DMS79 treated with DMSO at 0.1 percent for 48 hours (cell line): ENCODE measurements around the gene GABPB1.
A peak's percentile ranks its signal among the peaks of the same experiment; 100 is the strongest.

Source experiments
- DNase-seq: peaks from one replicate; lab custom pipeline; 2025; lab: John Stamatoyannopoulos, UW

Gene GABPB1

GRCh38 chr15:50344006-50344464, 11.0 kb downstream of the GABPB1 start:
- no peak for DNase-seq

GRCh38 chr15:50341616-50342136, 13.3 kb downstream of the GABPB1 start:
- no peak for DNase-seq

GRCh38 chr15:50340416-50340815, 14.6 kb downstream of the GABPB1 start:
- DNase-seq, result no peak

GRCh38 chr15:50339717-50340116, 15.3 kb downstream of the GABPB1 start:
- DNase-seq, result no peak

GRCh38 chr15:50335251-50335650, 19.7 kb downstream of the GABPB1 start:
- no peak for DNase-seq

- no peak for DNase-seq
Measured at GRCh38 chr15:50333229-50333628, 21.8 kb downstream of the GABPB1 start.

- no peak for DNase-seq
Measured at GRCh38 chr15:50330921-50331320, 24.1 kb downstream of the GABPB1 start.

GRCh38 chr15:50328116-50328515, 26.9 kb downstream of the GABPB1 start:
- no peak for DNase-seq

GRCh38 chr15:50321680-50322210, 33.3 kb downstream of the GABPB1 start:
- DNase-seq, result no peak

- no peak for DNase-seq
Measured at GRCh38 chr15:50320504-50320903, 34.5 kb downstream of the GABPB1 start.

- DNase-seq, result no peak
Measured at GRCh38 chr15:50318697-50319096, 36.3 kb downstream of the GABPB1 start.

GRCh38 chr15:50315814-50316630, 39.0 kb downstream of the GABPB1 start:
- peak; percentile 2 for DNase-seq

- no peak for DNase-seq
Measured at GRCh38 chr15:50312636-50313035, 42.4 kb downstream of the GABPB1 start.

- DNase-seq, result no peak
Measured at GRCh38 chr15:50307799-50308198, 47.2 kb downstream of the GABPB1 start.

- DNase-seq, result no peak
Measured at GRCh38 chr15:50304836-50305235, 50.2 kb downstream of the GABPB1 start.

GRCh38 chr15:50302581-50302980, 52.4 kb downstream of the GABPB1 start:
- no peak for DNase-seq

GRCh38 chr15:50298340-50298739, 56.7 kb downstream of the GABPB1 start:
- DNase-seq, result no peak

GRCh38 chr15:50295966-50296365, 59.0 kb downstream of the GABPB1 start:
- DNase-seq, result no peak

GRCh38 chr15:50289749-50290148, 65.2 kb downstream of the GABPB1 start:
- DNase-seq, result no peak

- DNase-seq, result no peak
Measured at GRCh38 chr15:50287324-50288116, 67.5 kb downstream of the GABPB1 start.

- DNase-seq, result no peak
Measured at GRCh38 chr15:50281427-50281826, 73.6 kb downstream of the GABPB1 start.

GRCh38 chr15:50280271-50280670, 74.7 kb downstream of the GABPB1 start:
- DNase-seq, result no peak

GRCh38 chr15:50278496-50278895, 76.5 kb downstream of the GABPB1 start:
- no peak for DNase-seq
